NOMO-1 treated with dmso at 0.1 percent for 144 hours (cell line): ENCODE measurements around the gene WEE2.
A peak's percentile ranks its signal among the peaks of the same experiment; 100 is the strongest.

Experiments
- DNase-seq: peaks from one replicate; lab custom pipeline; 2025; ENCODE audit not compliant: unreplicated experiment; lab: John Stamatoyannopoulos, UW

Gene WEE2

GRCh38 chr7:141708351-141708750 is at the start of gene WEE2:
TSS of gene WEE2 (plus strand) at chr7:141708353. CDS start at chr7:141708759, 406 bp downstream.
- DNase-seq: no peak

- DNase-seq: no peak
Observed at GRCh38 chr7:141659501-141659900, 48.7 kb upstream of the WEE2 start.

- peak; percentile 27 for DNase-seq
Observed at GRCh38 chr7:141660259-141660658, 47.9 kb upstream of the WEE2 start.

- DNase-seq: no peak
Observed at GRCh38 chr7:141663081-141663849, 44.9 kb upstream of the WEE2 start.

GRCh38 chr7:141664450-141664849 is 43.7 kb upstream of the WEE2 start:
- no peak for DNase-seq

- no peak for DNase-seq
Observed at GRCh38 chr7:141665208-141666035, 42.7 kb upstream of the WEE2 start.

GRCh38 chr7:141666071-141666470 is 42.1 kb upstream of the WEE2 start:
- DNase-seq: no peak

- DNase-seq: no peak
Observed at GRCh38 chr7:141668853-141669252, 39.3 kb upstream of the WEE2 start.

GRCh38 chr7:141671705-141672496 is 36.3 kb upstream of the WEE2 start:
- peak; percentile 11 for DNase-seq

- no peak for DNase-seq
Observed at GRCh38 chr7:141673346-141673745, 34.8 kb upstream of the WEE2 start.

- DNase-seq: no peak
Observed at GRCh38 chr7:141674171-141674671, 33.9 kb upstream of the WEE2 start.

- no peak for DNase-seq
Observed at GRCh38 chr7:141674702-141675101, 33.5 kb upstream of the WEE2 start.

- peak; percentile 1 for DNase-seq
Observed at GRCh38 chr7:141675436-141676215, 32.5 kb upstream of the WEE2 start.

GRCh38 chr7:141676618-141677017 is 31.5 kb upstream of the WEE2 start:
- no peak for DNase-seq

- no peak for DNase-seq
Observed at GRCh38 chr7:141679014-141679413, 29.1 kb upstream of the WEE2 start.

- DNase-seq: no peak
Observed at GRCh38 chr7:141685285-141686023, 22.7 kb upstream of the WEE2 start.

GRCh38 chr7:141686074-141686473 is 22.1 kb upstream of the WEE2 start:
- DNase-seq: no peak

GRCh38 chr7:141686670-141687069 is 21.5 kb upstream of the WEE2 start:
- no peak for DNase-seq

- no peak for DNase-seq
Observed at GRCh38 chr7:141688043-141688442, 20.1 kb upstream of the WEE2 start.
